ENCODE data around the gene MFSD2A. TPM values are rescaled to one million over a fixed set of nuclear protein-coding genes. Genes with fewer than 3 reads are reported as not detected.

The MFSD2A gene
- total RNA-seq, 1 experiment from 2014 or later = 19.9 TPM

- Mint-ChIP-seq H3K9me3 (peaks cover 0 to 4% of the 10 kb centered on the region in 2 experiments; a peak in 3 of 5 replicates), H3K4me1 (peaks cover 5 to 12% of the 10 kb centered on the region in 2 experiments), H3K36me3 (ENCODE audit: insufficient read depth in 1 of 3, low read depth in 3 of 3) (no peaks in the 10 kb centered on the region; a peak in 3 of 7 replicates), H3K27me3 (ENCODE audit: low read depth) (no peaks in the 10 kb centered on the region), H3K4me3 (no peak overlapping the region), H3K27ac (no peak overlapping the region)
- no peak overlapping the region for H2BK15ac ChIP-seq (ENCODE audit: low read depth, low read length)
- no peak overlapping the region for H3K27ac ChIP-seq (ENCODE audit: insufficient read length, low read depth, low read length)
- no peak overlapping the region for H4K8ac ChIP-seq (replicated peaks; ENCODE audit: insufficient read length, low read depth, low read length)
- no peak overlapping the region for H3T11ph ChIP-seq (ENCODE audit: low read length)
- no peak for DNase-seq
- H3K14ac ChIP-seq (ENCODE audit: insufficient read depth, low read length) = no peak overlapping the region
- no peak overlapping the region for H2BK5ac ChIP-seq (ENCODE audit: insufficient read length, low read length)
- no peak overlapping the region for H2AFZ ChIP-seq (ENCODE audit: low read length)
- no peak overlapping the region for H2BK12ac ChIP-seq (ENCODE audit: insufficient read length, low read depth, low read length)
- H3K23ac ChIP-seq (ENCODE audit: insufficient read length, low read depth, low read length) = no peak overlapping the region
- H3K4ac ChIP-seq (ENCODE audit: low read depth, low read length) = no peak overlapping the region
- no peak overlapping the region for H4K5ac ChIP-seq (ENCODE audit: insufficient read length, low read depth, low read length)
- no peak overlapping the region for H3K18ac ChIP-seq (ENCODE audit: insufficient read length, low read depth, low read length)
- no peak overlapping the region for H3K9ac ChIP-seq (ENCODE audit: extremely low read depth, insufficient read length, low read length)
- H2BK120ac ChIP-seq (ENCODE audit: low read depth, low read length, poor library complexity, severe bottlenecking) = no peak overlapping the region
- no peaks in the 10 kb centered on the region for H3K4me1 ChIP-seq (ENCODE audit: insufficient read depth, low read length)
- no peak overlapping the region for H3K4me2 ChIP-seq (ENCODE audit: insufficient read depth, insufficient read length, low read length)
- no peak overlapping the region for H2BK20ac ChIP-seq (ENCODE audit: low read depth, low read length, poor library complexity, severe bottlenecking)
- 0 out of 2 replicates have a peak, but pooled peaks cover 2% of the 10 kb centered on the region for H3K79me2 ChIP-seq (ENCODE audit: insufficient read depth, low read length)
- TF ChIP-seq CTCF (conservative IDR thresholded peaks at IDR 0.05) = no peak
- WGBS (ENCODE audit: extremely low coverage, insufficient read length, low lambda C conversion rate) = no CpG with 5 or more reads among the region's 10 CpGs
- no peaks in the 10 kb centered on the region for H3K9me3 ChIP-seq (ENCODE audit: control insufficient read depth, low read depth, low read length)
- no peaks in the 10 kb centered on the region for H3K79me1 ChIP-seq (ENCODE audit: insufficient read depth, low read depth, low read length, poor library complexity, severe bottlenecking)
- no peak overlapping the region for H3K56ac ChIP-seq (ENCODE audit: insufficient read length, low read depth, low read length)
- H4K91ac ChIP-seq (ENCODE audit: insufficient read length, low read depth, low read length) = no peak overlapping the region
- H3K27me3 ChIP-seq (ENCODE audit: insufficient read depth, low read length) = no peaks in the 10 kb centered on the region
- H4K20me1 ChIP-seq (ENCODE audit: control insufficient read depth, insufficient read depth, insufficient read length) = no peaks in the 10 kb centered on the region
- H3K23me2 ChIP-seq (ENCODE audit: insufficient read length, low read depth, low read length, poor library complexity, severe bottlenecking) = no peaks in the 10 kb centered on the region
- no peak overlapping the region for H2AK5ac ChIP-seq (ENCODE audit: insufficient read length, low read length)
Measured at GRCh38 chr1:40003156-40004093, 48.5 kb downstream of the MFSD2A start.

Data from H9 (cell line).